ENCODE data around the gene NPC2.
"Not testable (repeated sequence)": the region's sequence is repeated elsewhere in the genome, so short reads cannot be mapped to it uniquely, and the experiment has no call there.

The NPC2 gene

GRCh38 chr14:74456684-74457564 is 36.2 kb downstream of the NPC2 start:
- TF ChIP-seq CTCF (IDR thresholded peaks at IDR 0.05; ENCODE audit: extremely low read depth, missing control alignments): no peak
- DNase-seq (ENCODE audit: low spot score): no peak

- DNase-seq (ENCODE audit: low spot score): not testable (repeated sequence)
Measured at GRCh38 chr14:74454397-74454796, 38.7 kb downstream of the NPC2 start.

- TF ChIP-seq CTCF (IDR thresholded peaks at IDR 0.05; ENCODE audit: extremely low read depth, missing control alignments): no peak
Measured at GRCh38 chr14:74444866-74445265, 48.2 kb downstream of the NPC2 start.

GRCh38 chr14:74442757-74443156 is 50.3 kb downstream of the NPC2 start:
- TF ChIP-seq CTCF (IDR thresholded peaks at IDR 0.05; ENCODE audit: extremely low read depth, missing control alignments): no peak
- no peak for DNase-seq (ENCODE audit: low spot score)

More at GRCh38 chr14:74444866-74445265, 48.2 kb downstream of the NPC2 start:
- no peak for DNase-seq (ENCODE audit: low spot score)

- no peak for DNase-seq (ENCODE audit: low spot score)
- TF ChIP-seq CTCF (IDR thresholded peaks at IDR 0.05; ENCODE audit: extremely low read depth, missing control alignments): no peak
Measured at GRCh38 chr14:74441113-74441512, 52.0 kb downstream of the NPC2 start.

- no peak for DNase-seq (ENCODE audit: low spot score)
Measured at GRCh38 chr14:74438351-74438915, 54.7 kb downstream of the NPC2 start.

GRCh38 chr14:74437496-74438053 is 55.5 kb downstream of the NPC2 start:
- DNase-seq (ENCODE audit: low spot score): no peak
- TF ChIP-seq CTCF (IDR thresholded peaks at IDR 0.05; ENCODE audit: extremely low read depth, missing control alignments): no peak

More at GRCh38 chr14:74438351-74438915, 54.7 kb downstream of the NPC2 start:
- TF ChIP-seq CTCF (IDR thresholded peaks at IDR 0.05; ENCODE audit: extremely low read depth, missing control alignments): no peak
